Ishikawa (cell line): Measurements from ENCODE around the gene KCTD7.

Experiments
- CEBPB ChIP-seq: IDR thresholded peaks from 2 replicates; pipeline ENCODE4 v1.6.1; 2012
- CREB1 ChIP-seq: IDR thresholded peaks from 2 replicates; pipeline ENCODE4 v1.6.1; 2012; ENCODE audit warnings: low read depth
- EGR1 ChIP-seq: IDR thresholded peaks from 2 replicates; pipeline ENCODE4 v1.6.1; 2012
- EP300 ChIP-seq: IDR thresholded peaks from 2 replicates; pipeline ENCODE4 v1.6.1; 2012; ENCODE audit warnings: borderline replicate concordance
- FOXM1 ChIP-seq: IDR thresholded peaks from 2 replicates; pipeline ENCODE4 v1.6.1; 2012; ENCODE audit warnings: low read depth, borderline replicate concordance
- MAX ChIP-seq: IDR thresholded peaks from 2 replicates; pipeline ENCODE4 v1.6.1; 2012
- NFIC ChIP-seq: IDR thresholded peaks from 2 replicates; pipeline ENCODE4 v1.6.1; 2012
- RAD21 ChIP-seq: IDR thresholded peaks from 2 replicates; pipeline ENCODE4 v1.6.1; 2012; ENCODE audit warnings: low read depth
- REST ChIP-seq: IDR thresholded peaks from 2 replicates; pipeline ENCODE4 v1.6.1; 2012; ENCODE audit warnings: low read depth, mild to moderate bottlenecking
- TAF1 ChIP-seq: IDR thresholded peaks from 2 replicates; pipeline ENCODE4 v1.6.1; 2012; ENCODE audit warnings: low read depth, mild to moderate bottlenecking
- TCF12 ChIP-seq: IDR thresholded peaks from 2 replicates; pipeline ENCODE4 v1.6.1; 2012; ENCODE audit warnings: low read depth
- TEAD4 ChIP-seq: IDR thresholded peaks from 2 replicates; pipeline ENCODE4 v1.6.1; 2012
- USF1 ChIP-seq: IDR thresholded peaks from 2 replicates; pipeline ENCODE4 v1.6.1; 2012
- YY1 ChIP-seq: IDR thresholded peaks from 2 replicates; pipeline ENCODE4 v1.6.1; 2012; ENCODE audit warnings: low read depth
- ZBTB7A ChIP-seq: IDR thresholded peaks from 2 replicates; pipeline ENCODE4 v1.6.1; 2012; ENCODE audit warnings: low read depth

The KCTD7 gene

GRCh38 chr7:66687186-66687585 lies 58.5 kb downstream of the KCTD7 start:
- no peak for TF ChIP-seq EGR1
- no peak for TF ChIP-seq NFIC
- no peak for TF ChIP-seq MAX
- no peak for TF ChIP-seq EP300
- TF ChIP-seq YY1 = no peak
- no peak for TF ChIP-seq CEBPB
- TF ChIP-seq ZBTB7A = no peak
- TF ChIP-seq USF1 = no peak

- TF ChIP-seq ZBTB7A (no peak), TAF1 (no peak), RAD21 (no peak), FOXM1 (no peak), YY1 (no peak), TCF12 (no peak), NFIC (no peak), MAX (no peak), EP300 (no peak), USF1 (no peak), EGR1 (no peak), CREB1 (no peak), REST (no peak), TEAD4 (no peak), CEBPB (no peak)
Measured at GRCh38 chr7:66689081-66689480, 60.4 kb downstream of the KCTD7 start.

- TF ChIP-seq EGR1 (no peak), REST (no peak), FOXM1 (no peak), MAX (no peak), USF1 (no peak), YY1 (no peak)
Measured at GRCh38 chr7:66693331-66693730, 64.7 kb downstream of the KCTD7 start.
